Lung (tissue), 12 donors: ENCODE data around the gene CSRP2. TPM values are rescaled to one million over a fixed set of nuclear protein-coding genes. Genes with fewer than 3 reads are reported as not detected.
A peak's percentile ranks its signal among the peaks of the same experiment; 100 is the strongest.

ENCODE experiments used
- ATAC-seq: fragments of 200-7000 bp; cut with Tn5 transposase; one replicate; pipeline ENCODE4 v1.9.1; 2020; ENCODE audit warnings: moderate number of reproducible peaks; ENCODE audit not compliant: insufficient read depth, low FRiP score
- DNase-seq, 3 donors: peaks; one replicate each; pipeline ENCODE4 v3.0.0-alpha.2; 2013 to 2017
- H3K27ac ChIP-seq, 2 donors: one replicate each; pipeline ENCODE4 v1.5.1; 2013; ENCODE audit warnings: mild to moderate bottlenecking in 2 of 2, moderate library complexity in 2 of 2, control low read depth in 1 of 2, inconsistent platforms in 1 of 2, low read depth in 1 of 2, low read length in 1 of 2
- H3K27me3 ChIP-seq, 3 donors: one replicate each; pipeline ENCODE4 v1.5.1; 2013; ENCODE audit warnings: low read length in 2 of 3; ENCODE audit not compliant: control insufficient read depth in 3 of 3, insufficient read depth in 3 of 3
- H3K36me3 ChIP-seq, 4 donors: one replicate each; pipeline ENCODE4 v1.5.1; 2013; ENCODE audit warnings: low read length in 4 of 4, mild to moderate bottlenecking in 1 of 4, moderate library complexity in 1 of 4; ENCODE audit not compliant: control insufficient read depth in 4 of 4, insufficient read depth in 4 of 4
- H3K4me1 ChIP-seq, 5 donors: one replicate each; pipeline ENCODE4 v1.5.1; 2013; ENCODE audit warnings: low read length in 5 of 5, mild to moderate bottlenecking in 2 of 5, moderate library complexity in 1 of 5; ENCODE audit not compliant: control insufficient read depth in 5 of 5, insufficient read depth in 5 of 5
- H3K4me3 ChIP-seq: one replicate; pipeline ENCODE4 v1.5.1; 2013; ENCODE audit warnings: mild to moderate bottlenecking, control low read depth, moderate library complexity
- H3K9ac ChIP-seq, 2 donors: one replicate each; pipeline ENCODE4 v1.5.1; 2013; ENCODE audit warnings: low read length in 2 of 2, control low read depth in 1 of 2; ENCODE audit not compliant: insufficient read depth in 1 of 2
- H3K9me3 ChIP-seq, 4 donors: one replicate each; pipeline ENCODE4 v1.5.1; 2013; ENCODE audit warnings: low read length in 3 of 4, mild to moderate bottlenecking in 1 of 4, moderate library complexity in 1 of 4; ENCODE audit not compliant: control insufficient read depth in 4 of 4, insufficient read depth in 3 of 4
- CTCF ChIP-seq: IDR thresholded peaks from 2 replicates; pipeline ENCODE4 v1.5.1; 2012; ENCODE audit warnings: mild to moderate bottlenecking; ENCODE audit errors: control extremely low read depth, extremely low read depth
- WGBS, 2 donors: extraction: QIAGEN DNeasy Blood & Tissue Kit; methylation state at CpG; one replicate each; pipeline ENCODE4 v1.1.7; 2013; 5-methylcytosine and 5-hydroxymethylcytosine counted together
- polyA plus RNA-seq, 2 donors: library from polyadenylated mRNA; stranded (reverse); fragments of 200-250 nt; gene quantifications; one replicate each; pipeline ENCODE4 v1.2.1, GENCODE V29; 2013
- total RNA-seq, 2 donors: library from RNA; depleted of rRNA in 1 of 2; stranded (reverse); fragments of >200 nt in 1 of 2; gene quantifications; one replicate each; pipeline ENCODE4 v1.2.1, GENCODE V29; 2014 to 2021
- donor health status: control.
- donor health status: control.
- donor health status: Bipolar disorder and iron deficiency.
- donor health status: healthy.
- donor health status: DM: yes; HTN: yes; CAD: no.

The CSRP2 gene
- total and polyA plus RNA-seq, 4 donors: 13.5 to 21.9 (median 15.8) TPM

- DNase-seq (no peak), ATAC-seq (no peak)
- Histone ChIP-seq H3K36me3 (peaks cover 0 to 11% (median 2%) of the 10 kb centered on the region in 4 donors), H3K4me1 (no peaks in the 10 kb centered on the region), H3K9ac (no peak overlapping the region), H3K27me3 (no peaks in the 10 kb centered on the region), H3K9me3 (no peaks in the 10 kb centered on the region), H3K4me3 (no peak overlapping the region), H3K27ac (no peak overlapping the region)
- WGBS, 2 donors: 90 to 91% methylated on average over 12 of the region's 12 CpGs
- TF ChIP-seq CTCF: no peak
Observed at GRCh38 chr12:76863005-76863670, 15.7 kb downstream of the CSRP2 start.

GRCh38 chr12:76860256-76860655 lies 18.6 kb downstream of the CSRP2 start:
- 81 to 84% methylated on average over 3 of the region's 3 CpGs for WGBS, 2 donors
- no peak for ATAC-seq
- DNase-seq: peak in 2 of 3 donors; percentile 25 to 34

GRCh38 chr12:76859611-76860010 lies 19.2 kb downstream of the CSRP2 start:
- Histone ChIP-seq H3K27ac (no peak overlapping the region), H3K9me3 (peaks cover 0 to 3% (median 1%) of the 10 kb centered on the region in 4 donors), H3K36me3 (peaks cover 6 to 17% (median 10%) of the 10 kb centered on the region in 4 donors), H3K4me1 (peaks cover 0 to 3% (median 0%) of the 10 kb centered on the region in 5 donors), H3K27me3 (no peaks in the 10 kb centered on the region), H3K9ac (no peak overlapping the region), H3K4me3 (no peak overlapping the region)
- DNase-seq: no peak
- 48 to 66% methylated on average over 4 of the region's 4 CpGs for WGBS, 2 donors
- no peak for TF ChIP-seq CTCF
- ATAC-seq: no peak

More at GRCh38 chr12:76860256-76860655, 18.6 kb downstream of the CSRP2 start:
- Histone ChIP-seq H3K4me3 (no peak overlapping the region), H3K4me1 (peaks cover 0 to 3% (median 0%) of the 10 kb centered on the region in 5 donors), H3K36me3 (peaks cover 3 to 17% (median 6%) of the 10 kb centered on the region in 4 donors), H3K27ac (no peak overlapping the region), H3K27me3 (no peaks in the 10 kb centered on the region), H3K9me3 (peaks cover 0 to 3% (median 1%) of the 10 kb centered on the region in 4 donors), H3K9ac (no peak overlapping the region)
- no peak for TF ChIP-seq CTCF
